Kidney epithelial cell (primary cell): Measurements from ENCODE around the gene MAP1B. TPM values are rescaled to one million over a fixed set of nuclear protein-coding genes. Genes with fewer than 3 reads are reported as not detected.

Experiments used
- DNase-seq: peaks from one replicate; pipeline ENCODE4 v3.0.0-alpha.2; 2010; ENCODE audit warnings: low read depth
- H3K27me3 ChIP-seq: 2 replicates; pipeline ENCODE4 v1.6.0; 2011; ENCODE audit warnings: low read length; ENCODE audit not compliant: control insufficient read depth, insufficient read depth
- H3K36me3 ChIP-seq: 2 replicates; pipeline ENCODE4 v1.5.1; 2011; ENCODE audit warnings: low read length; ENCODE audit not compliant: control insufficient read depth, insufficient read depth
- H3K4me3 ChIP-seq: 2 replicates; pipeline ENCODE4 v1.5.1; 2011; ENCODE audit warnings: low read depth, mild to moderate bottlenecking, control low read depth, low read length
- total RNA-seq: library from RNA; depleted of rRNA; stranded (reverse); fragments of >200 nt; gene quantifications from 2 replicates; pipeline ENCODE4 v1.2.3, GENCODE V29; 2015
- TF ChIP-seq, protein P1 (sequence below): IDR thresholded peaks from 2 replicates; pipeline ENCODE4 v1.5.1; 2011; ENCODE audit warnings: mild to moderate bottlenecking, moderate library complexity, low read length, control low read depth, inconsistent platforms; ENCODE audit not compliant: insufficient read depth, poor library complexity, severe bottlenecking

Gene MAP1B
- total RNA-seq, 1 donor from 2014 or later = 136 TPM

DNA sequence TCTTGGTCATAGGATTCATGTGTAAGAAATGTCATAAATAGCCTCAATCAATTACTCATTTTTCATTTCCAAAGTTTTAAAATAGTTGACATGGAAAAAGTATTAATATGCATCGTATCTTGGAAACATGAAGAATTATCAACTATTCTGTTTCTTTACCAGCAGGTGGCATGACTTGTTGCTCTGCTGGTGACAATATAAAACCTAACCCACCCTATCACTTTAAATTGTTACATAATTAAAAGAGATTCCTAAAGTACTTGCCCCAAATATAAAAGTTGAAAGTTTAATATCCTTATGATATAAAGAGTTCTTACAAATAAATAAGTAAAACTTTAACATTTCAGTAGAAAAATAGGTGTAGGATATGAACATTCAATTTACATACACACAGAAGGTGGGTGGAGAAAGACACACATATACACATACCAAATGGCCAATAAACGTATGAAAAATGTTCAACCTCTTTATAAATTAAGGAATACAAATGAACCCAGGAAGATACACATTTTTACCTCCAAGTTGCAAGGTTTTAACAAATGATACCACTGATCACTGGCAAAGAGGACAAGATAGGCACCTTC is 30.6 kb downstream of the MAP1B start:
- H3K4me3 ChIP-seq = no peak overlapping the region
- H3K36me3 ChIP-seq = no peaks in the 10 kb centered on the region
- no peak for DNase-seq
- H3K27me3 ChIP-seq = no peaks in the 10 kb centered on the region
- TF ChIP-seq, protein P1, sequence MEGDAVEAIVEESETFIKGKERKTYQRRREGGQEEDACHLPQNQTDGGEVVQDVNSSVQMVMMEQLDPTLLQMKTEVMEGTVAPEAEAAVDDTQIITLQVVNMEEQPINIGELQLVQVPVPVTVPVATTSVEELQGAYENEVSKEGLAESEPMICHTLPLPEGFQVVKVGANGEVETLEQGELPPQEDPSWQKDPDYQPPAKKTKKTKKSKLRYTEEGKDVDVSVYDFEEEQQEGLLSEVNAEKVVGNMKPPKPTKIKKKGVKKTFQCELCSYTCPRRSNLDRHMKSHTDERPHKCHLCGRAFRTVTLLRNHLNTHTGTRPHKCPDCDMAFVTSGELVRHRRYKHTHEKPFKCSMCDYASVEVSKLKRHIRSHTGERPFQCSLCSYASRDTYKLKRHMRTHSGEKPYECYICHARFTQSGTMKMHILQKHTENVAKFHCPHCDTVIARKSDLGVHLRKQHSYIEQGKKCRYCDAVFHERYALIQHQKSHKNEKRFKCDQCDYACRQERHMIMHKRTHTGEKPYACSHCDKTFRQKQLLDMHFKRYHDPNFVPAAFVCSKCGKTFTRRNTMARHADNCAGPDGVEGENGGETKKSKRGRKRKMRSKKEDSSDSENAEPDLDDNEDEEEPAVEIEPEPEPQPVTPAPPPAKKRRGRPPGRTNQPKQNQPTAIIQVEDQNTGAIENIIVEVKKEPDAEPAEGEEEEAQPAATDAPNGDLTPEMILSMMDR = peak; percentile 43

DNA sequence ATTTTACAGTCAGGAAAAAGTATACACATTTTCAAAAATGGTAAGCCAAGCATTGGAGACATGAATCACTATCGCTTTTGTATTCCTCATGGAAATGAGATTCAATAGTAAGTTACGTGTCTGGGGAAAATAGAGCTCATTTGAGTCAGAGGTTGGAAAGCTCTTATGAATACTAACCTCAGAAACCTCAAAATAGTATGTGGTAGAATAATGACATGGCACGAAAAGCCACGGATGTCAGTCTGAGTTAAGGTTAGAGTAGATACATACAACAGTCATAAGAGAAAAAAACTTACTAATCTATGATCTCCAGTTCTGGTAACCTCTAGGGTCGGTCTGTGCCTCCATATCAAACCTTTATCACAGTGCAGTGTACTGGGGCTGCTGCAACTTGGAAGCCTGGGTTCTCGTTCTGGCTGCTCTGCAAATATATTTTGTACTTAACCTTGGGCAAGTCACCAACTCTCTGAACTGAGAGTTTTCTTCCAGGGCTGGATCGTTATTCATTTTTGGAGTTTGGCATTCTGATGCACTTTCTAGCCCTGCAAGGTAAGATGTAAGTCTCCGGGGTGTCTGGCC is 31.8 kb downstream of the MAP1B start:
- TF ChIP-seq, protein P1 = no peak
- peak; percentile 58 for DNase-seq
- no peak overlapping the region for H3K4me3 ChIP-seq
- no peaks in the 10 kb centered on the region for H3K27me3 ChIP-seq
- no peaks in the 10 kb centered on the region for H3K36me3 ChIP-seq

GRCh38 chr5:72140711-72141110 is 33.4 kb downstream of the MAP1B start:
- H3K27me3 ChIP-seq = no peaks in the 10 kb centered on the region
- H3K36me3 ChIP-seq = no peaks in the 10 kb centered on the region
- H3K4me3 ChIP-seq = no peak overlapping the region
- TF ChIP-seq, protein P1 = no peak
- no peak for DNase-seq

DNA sequence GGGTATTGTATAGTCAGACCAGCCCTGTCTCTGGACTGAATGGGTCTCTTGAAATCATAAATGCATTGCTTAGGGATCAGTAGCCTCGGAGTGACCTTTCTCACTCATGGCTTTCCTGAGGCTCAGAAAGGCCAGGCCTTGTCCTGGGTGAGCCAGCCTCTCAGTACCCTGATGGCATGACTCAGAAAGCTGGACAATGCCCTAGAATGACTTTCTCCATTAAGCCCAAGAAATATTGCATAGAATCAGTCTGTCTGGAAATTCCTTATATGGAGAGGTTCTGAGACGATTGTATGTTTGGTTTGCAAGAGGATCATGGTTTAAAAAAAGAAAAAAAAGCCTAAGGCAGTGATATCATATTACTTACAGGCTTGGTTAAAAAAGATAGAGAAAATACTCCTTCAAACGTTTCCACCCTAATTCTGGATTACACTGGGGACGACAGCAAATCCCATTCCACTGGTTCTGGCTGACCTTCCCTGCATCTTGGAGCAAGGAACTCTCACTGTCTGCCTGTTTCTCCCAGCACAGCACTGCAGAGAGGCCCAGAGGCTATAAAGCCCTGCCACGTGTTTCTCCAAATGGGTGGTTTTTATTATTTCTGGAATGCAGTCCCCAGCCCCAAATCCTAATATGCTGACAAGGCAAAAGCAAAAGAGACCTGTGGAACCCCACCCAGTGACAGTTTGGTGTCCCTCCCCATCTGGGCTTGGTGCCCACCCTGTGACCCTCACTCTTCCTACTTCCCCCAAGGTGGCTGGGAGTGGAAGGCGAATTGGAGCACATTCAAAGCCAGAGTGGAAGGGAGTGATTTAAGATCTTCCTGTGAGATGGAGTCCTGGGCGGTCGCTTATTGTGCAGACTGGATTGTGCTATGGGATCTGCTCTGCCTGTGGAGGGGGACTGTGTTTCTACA is 34.4 kb downstream of the MAP1B start:
- no peak overlapping the region for H3K4me3 ChIP-seq
- TF ChIP-seq, protein P1 = no peak
- no peaks in the 10 kb centered on the region for H3K27me3 ChIP-seq
- H3K36me3 ChIP-seq = no peaks in the 10 kb centered on the region
- peak; percentile 69 for DNase-seq

DNA sequence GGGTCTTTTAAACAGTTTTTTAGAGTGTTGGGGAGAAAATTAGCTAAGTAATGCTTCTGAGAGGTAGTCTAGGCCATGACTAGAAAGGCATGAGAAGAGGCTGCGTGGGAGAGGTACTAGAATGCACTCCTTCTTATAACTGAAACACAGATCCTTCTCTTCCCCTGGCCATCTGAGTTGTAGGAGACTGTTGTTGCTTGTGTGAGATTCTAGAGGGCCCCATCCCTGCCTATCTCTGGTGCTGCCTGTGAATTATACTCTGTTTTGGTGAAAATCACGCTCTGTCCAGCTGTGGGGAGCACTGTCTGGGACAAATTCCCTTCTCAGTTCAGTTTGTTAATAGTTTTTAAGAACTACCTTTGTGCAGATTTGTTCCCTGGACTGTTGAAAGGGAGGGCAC is 37.5 kb downstream of the MAP1B start:
- no peak for DNase-seq
- TF ChIP-seq, protein P1 = no peak
- no peaks in the 10 kb centered on the region for H3K27me3 ChIP-seq
- H3K36me3 ChIP-seq = no peaks in the 10 kb centered on the region
- H3K4me3 ChIP-seq = no peak overlapping the region
